Vagina (tissue), 2 donors: ENCODE data around the gene RBM24. TPM values are rescaled to one million over a fixed set of nuclear protein-coding genes. Genes with fewer than 3 reads are reported as not detected.

Source experiments
- DNase-seq, 2 donors: peaks; one replicate each; pipeline ENCODE4 v3.0.0-alpha.2; 2017; ENCODE audit errors: extremely low spot score in 2 of 2
- H3K27ac ChIP-seq: fragments of 200-600 bp; sonication (generic); one replicate; pipeline ENCODE4 v1.5.1; 2019
- H3K27me3 ChIP-seq: fragments of 200-600 bp; sonication (generic); one replicate; pipeline ENCODE4 v1.5.1; 2019
- H3K36me3 ChIP-seq, 2 donors: fragments of 200-600 bp; sonication (generic); one replicate each; pipeline ENCODE4 v1.5.1; 2017 to 2019
- H3K4me1 ChIP-seq: fragments of 200-600 bp; sonication (generic); one replicate; pipeline ENCODE4 v1.5.1; 2019
- H3K4me3 ChIP-seq, 2 donors: fragments of 200-600 bp; sonication (generic); 1 replicate in 1 of 2; 2 replicates in 1 of 2; pipeline ENCODE4 v1.5.1; 2016 to 2019
- H3K9me3 ChIP-seq: fragments of 200-600 bp; sonication (generic); one replicate; pipeline ENCODE4 v1.5.1; 2019
- POLR2A ChIP-seq, 2 donors: fragments of 450-650 bp; IDR thresholded peaks; one replicate each; pipeline ENCODE4 v1.6.1; 2017; ENCODE audit warnings: antibody characterized with exemption in 2 of 2, mild to moderate bottlenecking in 2 of 2, moderate library complexity in 2 of 2
- POLR2AphosphoS5 ChIP-seq, 2 donors: sonication (generic); formaldehyde crosslinking; IDR thresholded peaks; one replicate each; pipeline ENCODE4 v1.9.0; 2017; ENCODE audit warnings: antibody characterized with exemption in 2 of 2, mild to moderate bottlenecking in 2 of 2, low read depth in 1 of 2; ENCODE audit not compliant: insufficient read depth in 1 of 2
- intact Hi-C: fragments of 100-400 bp; cut with DNase I; formaldehyde crosslinking; loops from one replicate; pipeline ENCODE4 v1.15.1; 2023
- total RNA-seq: library from RNA; depleted of rRNA; stranded (reverse); fragments of >200 nt; gene quantifications from one replicate; pipeline ENCODE4 v1.2.3, GENCODE V29; 2016
- TF ChIP-seq, protein P1 (sequence below), 3 experiments: fragments of 450-650 bp in 2 of 3; fragments of 200-600 bp in 1 of 3; sonication (generic) in 1 of 3; IDR thresholded peaks; one replicate each; pipeline ENCODE4 v1.5.1; 2017 to 2019; ENCODE audit warnings: antibody characterized with exemption in 3 of 3, mild to moderate bottlenecking in 2 of 3, moderate library complexity in 2 of 3

The RBM24 gene
- total RNA-seq, 1 donor from 2014 or later = 2.7 TPM

DNA sequence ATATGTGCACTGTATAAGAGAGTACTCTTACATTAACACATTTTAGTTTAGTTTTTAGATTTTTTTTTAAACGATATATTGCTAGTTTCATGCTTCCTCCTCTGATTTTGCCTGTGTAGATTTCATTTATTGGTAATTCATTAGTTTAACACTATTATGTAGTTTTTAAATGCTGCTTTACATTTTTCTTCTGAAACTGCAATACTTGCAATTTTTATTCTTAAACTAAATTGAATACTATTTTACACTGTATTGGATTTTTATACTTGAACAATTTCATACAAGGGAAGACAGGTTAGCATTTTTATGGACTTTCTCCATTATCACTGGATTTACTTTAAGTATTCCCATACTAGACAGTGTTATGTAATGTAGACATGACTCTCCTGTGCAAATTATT is 12.2 kb downstream of the RBM24 start:
- Histone ChIP-seq H3K27me3 (no peaks in the 10 kb centered on the region), H3K36me3 (no peaks in the 10 kb centered on the region), H3K4me3 (no peak overlapping the region), H3K9me3 (no peaks in the 10 kb centered on the region), H3K4me1 (no peaks in the 10 kb centered on the region), H3K27ac (no peak overlapping the region)
- DNase-seq = no peak
- no peak for TF ChIP-seq POLR2A (IDR thresholded peaks at IDR 0.05)
- no peak for TF ChIP-seq POLR2AphosphoS5 (IDR thresholded peaks at IDR 0.05; ENCODE audit: insufficient read depth in 1 of 2, low read depth in 1 of 2)
- TF ChIP-seq, protein P1, sequence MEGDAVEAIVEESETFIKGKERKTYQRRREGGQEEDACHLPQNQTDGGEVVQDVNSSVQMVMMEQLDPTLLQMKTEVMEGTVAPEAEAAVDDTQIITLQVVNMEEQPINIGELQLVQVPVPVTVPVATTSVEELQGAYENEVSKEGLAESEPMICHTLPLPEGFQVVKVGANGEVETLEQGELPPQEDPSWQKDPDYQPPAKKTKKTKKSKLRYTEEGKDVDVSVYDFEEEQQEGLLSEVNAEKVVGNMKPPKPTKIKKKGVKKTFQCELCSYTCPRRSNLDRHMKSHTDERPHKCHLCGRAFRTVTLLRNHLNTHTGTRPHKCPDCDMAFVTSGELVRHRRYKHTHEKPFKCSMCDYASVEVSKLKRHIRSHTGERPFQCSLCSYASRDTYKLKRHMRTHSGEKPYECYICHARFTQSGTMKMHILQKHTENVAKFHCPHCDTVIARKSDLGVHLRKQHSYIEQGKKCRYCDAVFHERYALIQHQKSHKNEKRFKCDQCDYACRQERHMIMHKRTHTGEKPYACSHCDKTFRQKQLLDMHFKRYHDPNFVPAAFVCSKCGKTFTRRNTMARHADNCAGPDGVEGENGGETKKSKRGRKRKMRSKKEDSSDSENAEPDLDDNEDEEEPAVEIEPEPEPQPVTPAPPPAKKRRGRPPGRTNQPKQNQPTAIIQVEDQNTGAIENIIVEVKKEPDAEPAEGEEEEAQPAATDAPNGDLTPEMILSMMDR (IDR thresholded peaks at IDR 0.05) = no peak
- intact Hi-C loops = no loop called here

DNA sequence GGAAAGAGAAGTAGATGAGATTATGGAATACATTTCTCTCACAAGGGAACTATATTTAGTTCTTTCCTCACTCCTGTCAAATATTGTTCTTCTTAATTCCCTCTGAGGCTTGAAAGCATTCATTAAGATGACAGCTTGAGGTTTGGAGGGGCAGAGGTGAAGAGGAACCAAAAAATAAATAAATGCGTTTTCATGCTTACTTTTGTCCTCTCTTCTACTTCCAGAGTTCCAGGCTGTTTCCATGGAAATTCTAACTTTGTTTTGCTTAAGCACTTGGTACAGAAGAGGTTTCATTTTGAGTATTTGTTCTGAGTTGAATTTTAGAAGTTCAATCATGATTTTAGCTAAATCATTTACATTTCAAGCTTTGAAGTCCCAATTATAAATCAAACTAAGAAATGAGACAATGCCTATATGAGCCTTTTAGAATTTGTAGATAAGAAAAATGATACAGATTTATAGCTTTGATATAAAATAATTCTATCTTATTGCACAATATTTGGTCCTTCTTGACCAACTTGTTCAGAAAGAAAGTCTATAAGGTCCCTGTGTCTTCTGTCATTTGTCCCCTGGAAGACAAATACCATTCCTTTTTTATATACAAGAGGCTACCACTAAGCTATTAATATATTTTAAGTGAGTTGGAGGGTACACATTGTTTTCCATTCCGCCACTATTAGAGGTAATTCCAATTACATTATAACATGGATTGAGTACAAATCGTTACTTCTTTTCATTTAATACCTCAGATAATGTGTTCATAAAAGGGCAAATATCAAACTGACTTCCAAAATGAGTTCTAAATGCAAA is 16.3 kb downstream of the RBM24 start:
- H3K27me3 ChIP-seq = no peaks in the 10 kb centered on the region
- H3K9me3 ChIP-seq = no peaks in the 10 kb centered on the region
- no peaks in the 10 kb centered on the region for H3K36me3 ChIP-seq
- H3K4me1 ChIP-seq = no peaks in the 10 kb centered on the region
- DNase-seq = no peak
- no peak overlapping the region for H3K4me3 ChIP-seq
- intact Hi-C loops = no loop called here
- H3K27ac ChIP-seq = no peak overlapping the region
- TF ChIP-seq POLR2AphosphoS5 (IDR thresholded peaks at IDR 0.05; ENCODE audit: insufficient read depth in 1 of 2, low read depth in 1 of 2) (no peak), POLR2A (IDR thresholded peaks at IDR 0.05) (no peak)
- TF ChIP-seq, protein P1 (IDR thresholded peaks at IDR 0.05) = no peak

DNA sequence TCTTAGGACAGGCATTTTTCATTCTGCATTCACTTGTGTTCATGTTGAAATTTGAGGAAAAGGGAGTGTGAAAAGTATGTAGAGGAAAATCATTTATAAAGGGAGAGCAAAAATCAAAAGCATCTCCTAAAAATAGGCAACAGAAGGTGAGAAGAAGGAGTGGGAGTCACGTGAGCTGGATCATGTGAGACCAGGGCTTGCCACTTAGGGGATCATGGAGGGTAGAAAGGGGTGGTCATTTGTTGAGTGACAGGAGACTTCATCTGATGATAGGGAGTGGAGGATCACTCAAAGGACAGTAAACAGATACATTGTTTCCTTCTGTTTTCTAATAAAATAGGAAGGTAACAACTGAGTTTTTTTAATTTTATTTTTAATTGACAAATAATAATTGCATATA is 17.1 kb downstream of the RBM24 start:
- Histone ChIP-seq H3K36me3 (no peaks in the 10 kb centered on the region), H3K4me3 (no peak overlapping the region), H3K9me3 (no peaks in the 10 kb centered on the region), H3K27me3 (no peaks in the 10 kb centered on the region), H3K4me1 (no peaks in the 10 kb centered on the region), H3K27ac (no peak overlapping the region)
- TF ChIP-seq, protein P1 (IDR thresholded peaks at IDR 0.05) = no peak
- no peak for TF ChIP-seq POLR2AphosphoS5 (IDR thresholded peaks at IDR 0.05; ENCODE audit: insufficient read depth in 1 of 2, low read depth in 1 of 2)
- no peak for TF ChIP-seq POLR2A (IDR thresholded peaks at IDR 0.05)
- intact Hi-C loops = no loop called here
- no peak for DNase-seq

DNA sequence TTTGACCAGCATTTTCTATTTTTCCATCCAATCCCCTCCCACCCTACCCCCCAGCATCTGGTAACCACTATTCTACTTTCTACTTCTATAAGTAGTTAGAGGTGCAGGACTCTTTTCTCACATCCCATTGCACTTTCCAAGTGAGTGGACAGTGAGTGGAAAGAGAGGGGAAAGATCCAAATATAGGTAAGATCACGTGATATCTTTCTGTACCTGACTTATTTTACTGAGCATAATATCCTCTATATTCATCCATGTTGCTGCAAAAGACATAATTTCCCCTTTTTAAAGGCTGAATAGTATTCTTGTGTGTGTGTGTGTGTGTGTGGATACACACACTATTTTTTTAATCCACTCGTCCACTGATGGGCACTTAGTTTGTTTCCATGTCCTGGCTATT is 18.1 kb downstream of the RBM24 start:
- DNase-seq = no peak
- no peaks in the 10 kb centered on the region for H3K9me3 ChIP-seq
- no peaks in the 10 kb centered on the region for H3K4me1 ChIP-seq
- no peak overlapping the region for H3K4me3 ChIP-seq
- intact Hi-C loops = no loop called here
- no peaks in the 10 kb centered on the region for H3K36me3 ChIP-seq
- TF ChIP-seq, protein P1 (IDR thresholded peaks at IDR 0.05) = no peak
- TF ChIP-seq POLR2AphosphoS5 (IDR thresholded peaks at IDR 0.05; ENCODE audit: insufficient read depth in 1 of 2, low read depth in 1 of 2) = no peak
- no peak for TF ChIP-seq POLR2A (IDR thresholded peaks at IDR 0.05)
- no peak overlapping the region for H3K27ac ChIP-seq
- no peaks in the 10 kb centered on the region for H3K27me3 ChIP-seq

DNA sequence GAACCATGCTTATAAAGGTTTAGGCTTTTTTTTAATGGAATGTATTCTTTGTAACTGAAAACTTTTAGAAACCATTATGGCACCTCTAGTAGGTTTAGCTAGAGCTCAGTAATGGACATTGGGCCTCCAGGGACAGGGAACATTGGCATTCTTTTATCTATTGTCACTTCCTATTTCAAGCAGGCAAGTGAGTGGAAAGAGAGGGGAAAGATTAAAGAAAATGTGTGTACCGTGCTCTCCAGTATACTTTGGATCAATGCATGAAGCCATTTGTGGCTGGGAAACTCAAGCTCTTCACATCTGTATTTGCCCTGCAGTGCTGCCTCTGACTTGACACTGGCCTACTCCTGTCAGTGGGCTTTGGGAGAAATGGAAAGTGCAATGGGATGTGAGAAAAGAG is 18.6 kb downstream of the RBM24 start:
- TF ChIP-seq POLR2AphosphoS5 (IDR thresholded peaks at IDR 0.05; ENCODE audit: insufficient read depth in 1 of 2, low read depth in 1 of 2) = no peak
- no peak for TF ChIP-seq POLR2A (IDR thresholded peaks at IDR 0.05)
- TF ChIP-seq, protein P1 (IDR thresholded peaks at IDR 0.05) = no peak
- DNase-seq = no peak
- intact Hi-C loops = no loop called here

More for the DNA sequence above, 18.6 kb downstream of the RBM24 start:
- H3K36me3 ChIP-seq = no peaks in the 10 kb centered on the region
- H3K4me1 ChIP-seq = no peaks in the 10 kb centered on the region
- no peak overlapping the region for H3K27ac ChIP-seq
- H3K27me3 ChIP-seq = no peaks in the 10 kb centered on the region
- H3K9me3 ChIP-seq = no peaks in the 10 kb centered on the region
- H3K4me3 ChIP-seq = no peak overlapping the region
